Right renal cortex interstitium (tissue), 3 donors: ENCODE measurements around the gene TTC33. TPM values are rescaled to one million over a fixed set of nuclear protein-coding genes. Genes with fewer than 3 reads are reported as not detected.
"Not testable (repeated sequence)": the region's sequence is repeated elsewhere in the genome, so short reads cannot be mapped to it uniquely, and the experiment has no call there.

ENCODE experiments used
- DNase-seq, 3 donors: peaks; one replicate each; pipeline ENCODE4 v3.0.0-alpha.2; 2013; ENCODE audit warnings: low read depth in 3 of 3, low spot score in 2 of 3
- polyA plus RNA-seq, 3 donors: library from polyadenylated mRNA; unstranded; fragments of 120-200 nt; gene quantifications; one replicate each; pipeline ENCODE4 v1.2.1, GENCODE V29; 2013; ENCODE audit not compliant: insufficient read length in 3 of 3

Gene TTC33
- polyA plus RNA-seq, 3 donors, result 40.4 to 44.8 (median 44.1) TPM

DNA sequence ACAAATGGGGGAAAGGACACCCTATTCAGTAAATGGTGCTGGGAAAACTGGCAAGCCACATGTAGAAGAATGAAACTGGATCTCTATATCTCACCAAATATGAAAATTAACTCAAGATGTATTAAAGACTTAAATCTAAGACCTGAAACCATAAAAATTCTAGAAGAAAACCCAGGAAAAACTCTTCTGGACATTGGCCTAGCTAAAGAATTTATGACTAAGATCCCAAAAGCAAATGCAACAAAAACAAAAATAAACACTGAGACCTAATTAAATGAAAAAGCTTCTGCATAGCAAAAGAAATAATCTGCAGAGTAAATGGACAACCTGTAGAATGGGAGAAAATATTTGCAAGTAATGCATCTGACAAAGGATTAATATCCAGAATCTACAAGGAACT, 99.7 kb downstream of the TTC33 start:
- DNase-seq, result not testable (repeated sequence)

DNA sequence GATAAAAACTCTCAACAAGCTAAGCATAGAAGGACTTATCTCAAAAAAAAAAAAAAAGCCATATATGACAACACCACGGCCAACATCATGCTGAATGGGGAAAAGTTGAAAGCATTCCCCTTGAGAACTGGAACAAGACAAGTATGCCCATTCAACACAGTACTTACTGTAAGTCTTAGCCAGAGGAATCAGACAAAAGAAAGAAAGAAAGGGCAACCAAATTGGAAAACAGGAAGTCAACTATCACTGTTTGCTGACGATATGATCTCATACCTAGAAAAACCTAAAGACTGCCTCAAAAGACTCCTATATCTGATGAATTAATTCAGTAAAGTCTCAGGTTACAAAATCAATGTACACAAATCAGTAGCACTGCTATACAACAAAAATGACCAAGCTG, 100.6 kb downstream of the TTC33 start:
- DNase-seq, result no peak

DNA sequence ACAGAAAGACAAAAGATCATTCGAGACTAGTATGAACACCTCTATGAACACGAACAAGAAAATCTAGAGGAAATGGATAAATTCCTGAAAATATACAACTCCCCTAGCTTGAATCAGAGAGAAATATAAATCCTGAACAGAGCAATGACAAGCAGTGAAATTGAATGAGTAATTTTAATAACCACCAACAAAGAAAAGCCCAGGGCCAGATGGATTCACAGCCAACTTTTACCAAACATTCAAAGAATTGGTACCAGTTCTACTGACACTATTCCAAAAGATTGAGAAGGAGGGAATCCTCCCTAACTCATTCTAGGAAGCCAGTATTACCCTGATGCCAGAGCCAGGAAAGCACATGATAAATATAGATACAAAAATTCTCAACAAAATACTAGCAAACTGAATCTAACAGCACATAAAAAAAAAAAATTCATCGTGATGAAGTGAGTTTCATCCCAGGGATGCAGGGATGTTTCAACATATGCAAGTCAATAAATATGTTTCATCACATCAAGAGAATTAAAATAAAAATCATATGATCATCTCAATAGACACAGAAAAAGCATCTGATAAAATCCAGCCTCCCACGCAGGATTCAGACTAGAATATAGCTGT, 101.3 kb downstream of the TTC33 start:
- DNase-seq, result no peak

DNA sequence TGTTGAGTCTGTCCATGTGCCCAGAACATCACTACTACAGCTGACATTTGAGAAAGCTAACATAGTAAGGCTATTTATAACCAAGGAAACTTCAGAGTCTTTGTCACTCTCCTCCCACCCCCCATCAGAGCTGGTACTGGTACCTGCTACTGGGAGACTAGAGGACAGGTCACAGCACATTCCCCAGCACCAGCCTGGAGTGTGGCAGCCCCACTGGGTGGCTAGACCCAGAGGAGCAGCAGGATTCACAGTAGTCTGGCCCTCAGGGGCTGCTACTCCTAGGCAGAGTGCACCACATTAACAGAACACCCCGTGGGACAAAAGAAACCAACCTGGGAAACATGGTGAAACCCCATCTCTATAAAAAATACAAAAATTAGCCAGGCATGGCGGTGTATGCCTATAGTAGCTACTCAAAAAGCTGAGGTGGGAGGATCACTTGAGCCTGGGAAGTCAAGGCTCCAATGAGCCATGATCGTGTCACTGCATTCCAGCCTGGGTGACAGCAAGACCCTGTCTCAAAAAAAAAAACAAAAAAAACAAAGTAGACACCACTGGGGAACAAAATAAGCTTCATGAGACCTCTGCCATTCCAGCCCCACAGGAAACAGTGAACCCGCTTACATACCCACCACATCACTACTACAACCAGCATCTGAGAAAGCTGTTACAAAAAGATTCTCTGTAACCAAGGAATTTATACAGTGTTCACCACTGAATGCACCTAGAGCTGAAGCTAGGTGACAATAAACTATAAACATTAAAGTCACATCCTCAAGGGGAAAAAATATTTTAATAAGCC, 102.3 kb downstream of the TTC33 start:
- DNase-seq, result no peak

DNA sequence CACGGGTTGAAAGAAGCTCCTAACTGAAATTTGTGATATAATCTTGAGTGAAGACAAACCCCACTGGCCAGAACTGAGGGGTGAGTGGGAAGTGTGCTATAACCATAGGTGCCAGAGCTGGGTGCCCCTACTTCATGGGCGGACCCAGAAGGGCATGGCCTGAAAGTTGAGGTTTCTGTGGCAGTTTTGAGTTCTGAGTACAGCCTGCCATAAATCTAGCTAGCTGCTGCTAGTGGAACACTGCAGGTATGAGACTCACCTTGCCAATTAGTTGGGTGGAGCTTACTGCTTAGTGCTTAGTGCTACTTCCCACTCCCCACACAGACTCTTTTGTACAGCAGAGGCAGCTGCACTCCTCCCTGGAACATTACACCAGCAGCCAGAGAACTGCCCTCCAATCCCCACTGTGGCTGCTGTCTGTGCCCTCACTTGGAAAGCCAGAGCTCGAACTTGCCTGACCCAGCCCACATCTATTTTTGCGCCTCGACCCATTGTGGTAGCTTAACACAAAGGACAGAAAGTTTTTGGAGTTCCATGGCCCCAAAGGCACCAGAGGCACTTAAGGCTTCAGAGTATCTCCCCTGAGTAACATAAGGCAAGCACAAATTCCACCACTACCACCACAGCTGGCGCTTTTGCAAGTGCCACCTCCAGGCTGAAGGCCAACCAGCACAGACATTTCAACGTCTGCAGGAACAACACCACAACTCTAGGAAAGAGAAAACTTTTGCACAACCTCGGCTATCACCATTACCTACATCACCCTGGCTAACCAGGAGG, 103.1 kb downstream of the TTC33 start:
- DNase-seq, result no peak

DNA sequence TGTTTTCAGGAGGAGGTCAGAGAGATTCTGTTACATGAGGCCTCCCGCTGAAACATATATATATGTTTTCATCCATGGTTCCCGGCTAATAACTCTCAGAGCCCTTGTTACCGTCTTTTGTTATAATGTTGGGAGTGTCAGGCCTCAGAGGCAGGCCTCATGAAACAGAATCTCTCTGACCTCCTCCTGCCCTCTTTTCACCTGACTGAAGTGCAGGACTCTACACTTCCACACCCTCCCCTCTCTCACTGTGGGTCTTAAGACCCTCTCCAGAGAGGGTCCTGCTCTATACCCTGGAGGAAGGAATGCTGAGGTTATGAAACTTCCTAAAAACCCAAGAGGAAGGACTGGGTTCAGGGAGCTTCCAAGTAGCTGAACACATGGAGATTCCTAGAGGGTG, 104.6 kb downstream of the TTC33 start:
- DNase-seq, result no peak

DNA sequence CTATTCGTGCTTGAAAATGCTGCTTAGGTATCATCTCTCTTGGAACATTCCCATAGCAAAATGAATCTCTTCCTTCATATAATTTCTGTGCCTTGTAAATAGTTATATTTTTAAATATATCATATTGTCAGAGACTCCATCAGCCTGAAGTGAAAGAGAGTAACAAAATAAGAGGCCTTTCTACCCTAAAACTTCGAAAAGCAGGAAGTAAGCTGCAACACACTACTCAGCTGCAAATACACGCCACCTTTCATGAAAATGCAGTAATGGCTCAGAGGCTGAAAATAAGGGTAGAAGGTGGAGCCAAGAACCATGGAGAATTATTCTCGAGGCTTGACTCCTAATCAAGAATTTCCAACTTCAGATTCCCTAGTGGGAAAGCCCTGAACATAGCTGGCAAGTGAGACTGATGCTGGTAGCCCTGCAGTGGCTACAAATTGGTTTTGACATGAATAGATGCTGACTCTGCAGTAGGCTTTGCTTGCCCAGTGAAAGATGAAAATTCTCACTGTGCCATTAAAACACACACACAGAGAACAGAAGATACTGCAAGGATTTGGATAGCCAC, 106.2 kb downstream of the TTC33 start:
- DNase-seq, result no peak

DNA sequence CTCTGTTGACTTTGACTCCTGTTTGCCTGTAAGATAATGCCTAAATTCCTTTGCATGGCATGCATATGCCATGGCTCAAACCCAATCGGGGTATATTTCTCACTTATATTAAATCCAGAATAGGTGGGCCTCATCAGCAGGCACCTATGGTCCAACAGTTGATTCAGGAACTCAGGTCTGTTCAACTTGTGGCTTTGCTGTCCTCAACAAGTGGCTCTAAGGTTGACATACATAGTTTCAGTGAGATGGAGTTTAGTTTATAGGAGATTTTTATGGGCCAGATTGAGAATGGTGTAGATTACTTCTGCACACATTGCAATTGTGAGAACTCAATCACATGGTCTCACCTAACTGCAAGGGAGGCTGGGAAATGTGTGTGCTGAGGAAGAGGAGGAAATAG, 107.6 kb downstream of the TTC33 start:
- no peak for DNase-seq

DNA sequence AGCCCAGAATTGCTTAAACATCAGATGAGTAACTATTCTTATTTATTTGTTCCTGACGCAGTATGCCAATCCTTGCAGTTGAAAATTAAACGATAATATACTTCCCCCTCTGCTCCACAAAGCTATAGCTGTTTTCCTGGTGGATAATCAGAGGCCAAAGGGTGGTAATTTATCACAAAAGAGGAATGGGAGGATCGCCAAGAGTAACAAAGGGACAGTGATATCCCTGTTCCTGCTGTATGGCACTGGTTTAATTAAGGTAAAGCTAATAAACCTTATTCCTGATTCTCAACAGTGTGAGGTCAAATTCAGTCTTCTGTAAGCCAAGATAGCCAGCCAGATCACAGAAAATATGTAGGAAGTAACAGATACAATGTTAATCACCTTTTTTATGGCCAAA, 109.5 kb downstream of the TTC33 start:
- peak in 1 of 3 donors; percentile 34 for DNase-seq

DNA sequence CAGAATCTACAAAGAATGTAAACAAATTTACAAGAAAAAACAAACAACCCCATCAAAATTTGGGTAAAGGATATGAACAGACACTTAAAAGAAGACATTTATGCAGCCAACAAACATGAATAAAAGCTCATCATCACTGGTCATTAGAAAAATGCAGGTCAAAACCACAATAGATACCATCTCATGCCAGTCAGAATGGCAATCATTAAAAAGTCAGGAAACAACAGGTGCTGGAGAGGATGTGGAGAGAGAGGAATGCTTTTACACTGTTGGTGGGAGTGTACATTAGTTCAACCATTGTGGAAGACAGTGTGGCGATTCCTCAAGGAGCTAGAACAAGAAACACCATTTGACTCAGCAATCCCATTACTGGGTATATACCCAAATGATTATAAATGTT, 116.2 kb downstream of the TTC33 start:
- DNase-seq, result not testable (repeated sequence)

DNA sequence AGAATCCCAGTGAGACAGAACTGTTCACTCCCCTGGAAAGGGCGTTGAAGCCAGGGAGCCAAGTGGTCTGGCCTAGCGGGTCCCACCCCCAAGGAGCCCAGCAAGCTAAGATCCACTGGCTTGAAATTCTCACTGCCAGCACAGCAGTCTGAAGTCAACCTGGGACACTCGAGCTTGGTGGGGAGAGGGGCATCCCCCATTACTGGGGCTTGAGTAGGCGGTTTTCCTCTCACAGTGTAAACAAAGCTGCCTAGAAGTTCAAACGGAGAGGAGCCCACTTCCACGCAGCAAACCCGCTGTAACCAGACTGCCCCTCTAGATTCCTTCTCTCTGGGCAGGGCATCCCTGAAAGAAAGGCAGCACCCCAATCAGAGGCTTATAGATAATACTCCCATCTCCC, 121.2 kb downstream of the TTC33 start:
- DNase-seq, result no peak

DNA sequence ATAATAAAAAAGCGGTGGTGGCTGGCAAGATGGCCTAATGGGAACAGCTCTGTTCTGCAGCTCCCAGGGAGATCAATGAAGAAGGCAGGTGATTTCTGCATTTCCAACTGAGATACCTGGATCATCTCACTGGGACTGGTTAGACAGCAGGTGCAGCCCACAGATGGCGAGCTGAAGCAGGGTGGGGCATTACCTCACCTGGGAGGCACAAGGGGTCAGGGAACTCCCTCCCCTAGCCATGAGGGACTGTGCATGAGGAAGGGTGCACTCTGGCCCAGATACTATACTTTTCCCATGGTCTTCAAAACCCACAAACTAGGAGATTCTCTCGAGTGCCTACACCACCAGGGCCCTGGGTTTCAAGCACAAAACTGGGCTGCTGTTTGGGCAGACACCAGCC, 121.6 kb downstream of the TTC33 start:
- no peak for DNase-seq

DNA sequence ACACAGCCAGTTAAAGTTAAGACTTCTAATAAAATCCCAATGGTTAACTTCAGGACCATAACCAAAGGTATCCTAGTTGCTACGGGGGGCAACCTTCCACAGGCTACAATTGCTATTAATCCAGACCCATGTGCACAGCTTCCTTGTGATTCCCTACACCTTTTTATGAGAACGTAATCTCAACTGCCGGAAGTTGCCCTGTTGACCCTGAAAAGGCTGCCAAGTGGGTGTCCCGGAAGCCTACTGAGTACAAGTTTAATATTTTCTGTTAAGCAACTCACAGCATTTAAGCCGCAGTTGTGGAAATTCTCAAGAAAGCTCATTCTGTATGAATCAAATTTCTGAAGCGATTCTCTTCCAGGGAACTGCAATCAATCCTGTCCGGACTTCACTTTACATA, 124.5 kb downstream of the TTC33 start:
- DNase-seq, result no peak

DNA sequence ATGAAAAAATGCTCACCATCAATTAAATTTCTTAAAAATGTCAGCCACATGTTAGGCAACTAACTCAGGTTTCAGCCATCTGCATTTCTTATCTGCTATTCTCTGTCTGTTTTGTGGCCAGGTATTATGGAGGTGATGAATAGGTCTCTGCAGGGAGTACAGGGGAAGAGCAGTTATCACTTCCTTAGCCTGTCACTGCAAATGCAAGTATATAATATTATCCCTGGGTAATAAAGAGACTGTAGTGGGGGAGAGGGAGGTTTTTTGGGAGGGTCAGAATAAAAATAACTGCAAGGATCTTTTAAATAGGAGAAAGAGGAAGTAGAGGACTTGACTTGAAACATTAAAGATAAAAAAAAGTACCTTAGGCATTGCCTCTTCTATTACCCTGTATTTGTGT, 125.6 kb downstream of the TTC33 start:
- DNase-seq, result no peak

DNA sequence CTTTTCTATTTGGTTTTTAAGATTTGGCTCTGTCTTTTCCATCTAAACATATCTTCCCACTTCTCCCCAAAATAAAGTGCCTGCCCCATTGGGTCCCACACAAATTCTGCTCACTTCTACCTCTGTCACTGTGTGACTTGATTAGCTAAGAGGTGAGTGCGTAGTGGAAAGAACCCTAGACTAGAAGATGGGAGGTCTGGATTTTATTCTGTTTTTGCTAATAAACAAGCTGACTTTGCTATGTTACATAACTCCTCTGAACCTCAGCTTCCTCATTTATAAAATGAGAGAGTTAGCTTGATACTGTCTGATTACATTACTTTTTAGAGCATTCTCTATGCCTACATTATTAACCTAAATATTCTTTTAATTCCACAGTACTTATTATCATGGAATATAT, 127.4 kb downstream of the TTC33 start:
- DNase-seq, result no peak

DNA sequence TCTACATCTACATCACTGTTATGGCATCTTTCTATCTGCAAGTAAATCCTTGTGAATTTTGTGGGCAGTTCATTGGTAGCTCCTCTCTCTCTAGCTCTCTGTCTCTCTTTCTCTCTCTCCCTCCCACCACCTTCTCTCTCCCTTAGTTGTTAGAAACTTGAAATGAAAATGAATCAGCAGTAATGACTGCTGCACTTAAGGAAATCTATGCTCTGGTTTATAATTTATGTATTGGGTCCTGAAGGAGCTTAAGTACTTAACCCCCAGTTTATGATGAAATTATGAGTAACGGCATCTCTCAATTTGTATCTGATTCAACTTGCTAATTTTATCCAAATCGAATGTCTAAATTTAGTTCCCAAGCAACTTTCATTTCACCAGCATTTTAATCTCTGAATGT, 128.1 kb downstream of the TTC33 start:
- DNase-seq, result no peak

DNA sequence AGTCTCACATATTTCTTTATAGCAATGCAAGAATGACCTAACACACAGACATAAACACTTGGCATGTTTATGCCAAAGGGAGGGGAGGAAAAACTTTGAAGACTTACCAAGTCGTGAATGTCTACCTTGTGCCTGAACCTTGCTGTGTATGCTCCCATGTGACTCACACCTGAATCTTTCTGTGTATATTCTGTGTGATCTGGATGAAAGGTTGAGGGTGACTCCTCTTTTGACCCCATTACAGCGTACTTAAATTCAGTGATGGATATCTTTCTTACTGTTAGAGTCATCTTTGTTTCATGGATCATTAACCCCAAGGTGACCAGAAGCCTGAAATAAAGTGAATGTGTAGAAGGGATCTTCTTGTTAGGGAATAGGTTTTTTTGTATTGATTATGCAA, 129.0 kb downstream of the TTC33 start:
- DNase-seq, result no peak

DNA sequence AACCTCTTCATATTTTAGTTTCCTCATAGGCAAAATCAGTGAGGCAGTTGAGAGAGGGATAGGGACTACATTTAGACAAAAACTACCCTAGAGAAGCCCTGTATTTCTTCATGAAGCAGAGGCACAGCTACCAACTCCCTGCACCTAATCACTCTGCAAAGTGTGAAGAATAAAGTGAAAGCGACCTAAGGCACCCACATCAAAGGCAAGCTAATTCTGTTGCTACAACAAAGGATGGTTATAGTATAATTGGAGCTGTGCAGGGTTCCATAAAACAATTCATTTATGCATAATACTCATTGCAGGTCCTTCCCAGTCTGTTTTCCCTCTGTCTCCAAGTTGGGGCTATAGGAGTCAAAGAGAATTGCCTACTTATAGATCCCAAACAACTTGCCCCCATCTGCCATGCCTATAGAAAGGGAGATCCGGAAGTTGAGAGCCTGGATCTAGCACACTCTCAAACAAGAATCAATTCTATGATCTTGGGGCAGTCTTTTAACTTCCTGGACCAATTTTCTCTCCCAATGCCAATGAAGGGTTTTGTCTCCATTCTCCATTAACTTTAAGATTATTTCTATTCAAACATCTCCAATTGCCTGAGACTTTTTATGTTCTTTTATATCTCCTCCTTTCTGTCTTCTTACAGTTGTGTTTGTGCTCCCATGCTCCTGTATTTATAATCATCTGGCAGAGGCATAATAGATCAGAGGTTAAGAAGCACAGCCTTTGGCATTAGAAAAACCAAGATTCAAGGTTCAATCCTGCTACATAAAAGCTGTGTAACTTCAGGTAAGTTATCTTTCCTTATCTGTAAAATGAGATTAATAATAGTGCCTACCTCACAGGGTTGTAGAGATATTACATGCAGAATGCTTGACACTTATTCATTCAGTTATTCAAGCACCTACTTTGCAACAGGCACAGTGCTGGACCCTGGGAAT, 132.0 kb downstream of the TTC33 start:
- DNase-seq, result no peak

DNA sequence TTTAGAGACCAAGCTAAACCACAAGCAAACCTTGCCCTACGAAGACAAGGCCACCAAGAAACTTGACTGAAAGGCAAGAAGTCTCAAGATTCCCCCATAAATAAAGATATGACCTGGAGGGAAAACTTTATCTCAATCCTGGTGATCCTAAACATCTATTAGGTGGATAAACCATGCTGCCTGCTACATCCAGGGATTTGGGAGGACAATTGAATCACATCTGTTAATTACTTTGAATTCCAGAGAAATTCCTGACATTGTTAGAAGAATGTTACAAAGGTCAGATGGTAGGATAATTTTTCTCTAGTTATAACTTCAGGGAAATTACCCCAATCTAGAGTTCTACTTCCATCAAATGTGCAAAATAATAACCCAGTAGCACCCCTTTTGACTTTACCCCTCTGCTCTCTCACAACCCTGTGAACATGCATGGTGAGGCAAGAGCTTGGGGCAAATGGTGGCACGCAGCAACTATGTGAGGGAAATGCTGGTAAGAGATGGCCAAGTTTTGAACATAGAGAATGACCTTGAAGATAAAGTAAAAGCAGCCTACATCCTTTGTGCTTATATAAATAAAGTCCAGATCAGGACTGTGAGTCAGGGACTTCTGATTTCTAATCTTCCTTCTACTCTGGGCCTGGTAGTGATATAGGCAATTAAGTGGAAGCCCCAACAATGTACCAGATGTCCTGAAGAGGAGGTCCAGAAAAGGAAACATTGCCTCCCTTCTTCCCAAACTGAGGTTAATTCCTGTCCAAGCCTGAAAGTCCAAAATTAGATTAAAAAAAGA, 133.1 kb downstream of the TTC33 start:
- DNase-seq, result no peak

DNA sequence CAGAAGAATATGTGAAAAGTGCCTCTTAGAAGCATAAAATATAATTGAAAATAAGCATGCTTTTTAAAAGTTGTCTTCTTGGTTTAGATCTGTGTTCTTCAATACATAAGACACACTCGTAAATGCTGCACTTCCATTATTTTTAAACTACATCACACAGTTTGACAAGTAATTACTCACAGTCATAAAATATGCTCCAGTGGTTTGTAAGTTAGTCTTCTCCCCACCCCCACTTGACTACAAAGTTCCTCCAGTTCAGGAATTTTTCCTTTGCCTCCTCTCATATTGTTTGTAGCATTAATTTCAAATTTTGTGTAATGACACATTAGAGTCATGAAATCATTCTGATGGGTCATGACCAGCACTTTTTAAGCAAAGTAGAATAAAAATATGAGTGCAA, 136.3 kb downstream of the TTC33 start:
- DNase-seq, result peak in 1 of 3 donors; percentile 26
